Activated CD8-positive, alpha-beta memory T cell treated with anti-CD3 and anti-CD28 coated beads for 1 hour (primary cell): ENCODE results near the gene YIPF7.
A peak's percentile ranks its signal among the peaks of the same experiment; 100 is the strongest.

Experiments
- DNase-seq, 2 donors: peaks; one replicate each; pipeline ENCODE4 v3.0.0-alpha.2; 2020; ENCODE audit warnings: low read depth in 1 of 2; ENCODE audit errors: extremely low read depth in 1 of 2

Gene YIPF7

DNA sequence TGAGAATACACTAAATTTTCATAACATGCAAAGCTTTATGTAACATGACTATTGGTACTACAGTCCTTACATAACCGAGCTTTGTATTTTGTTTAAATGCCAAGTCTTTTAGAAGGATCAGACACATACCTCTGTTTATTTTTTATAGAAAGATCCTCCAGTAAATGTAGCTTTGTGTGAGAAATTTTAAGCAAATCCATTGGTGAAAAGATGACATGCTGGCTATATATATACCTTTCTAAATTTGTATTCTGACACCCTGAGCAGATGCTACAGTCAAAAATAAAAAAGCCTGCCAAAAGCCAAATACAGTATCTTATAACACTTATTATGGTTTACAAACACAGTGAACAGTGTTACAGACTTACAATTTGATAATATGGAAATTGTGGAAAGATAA, at the start of gene YIPF7:
TSS of gene YIPF7 (minus strand) at position 201 of the 400 bp plus-strand sequence. CDS start 1,525 bp downstream, outside the sequence.
- DNase-seq: no peak

DNA sequence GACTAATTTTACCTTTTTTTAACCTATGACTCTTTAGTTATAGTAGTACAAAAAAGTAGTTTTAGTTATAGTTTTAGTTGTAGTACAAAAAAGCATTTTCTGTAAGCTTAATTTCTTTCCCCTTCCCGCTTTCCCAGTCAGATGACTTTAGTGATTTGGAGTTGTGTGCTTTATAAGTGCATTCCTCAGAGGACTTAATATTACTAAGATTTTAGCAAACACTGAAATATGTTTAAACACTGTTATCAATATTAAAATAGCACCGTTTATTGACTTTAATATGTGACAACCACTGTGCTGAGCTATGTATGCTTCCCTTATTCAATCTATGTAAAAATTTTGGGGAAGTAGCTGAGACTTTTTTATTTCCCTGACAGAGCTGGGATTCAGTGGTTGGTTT, 49.6 kb upstream of the YIPF7 start:
- DNase-seq: no peak

DNA sequence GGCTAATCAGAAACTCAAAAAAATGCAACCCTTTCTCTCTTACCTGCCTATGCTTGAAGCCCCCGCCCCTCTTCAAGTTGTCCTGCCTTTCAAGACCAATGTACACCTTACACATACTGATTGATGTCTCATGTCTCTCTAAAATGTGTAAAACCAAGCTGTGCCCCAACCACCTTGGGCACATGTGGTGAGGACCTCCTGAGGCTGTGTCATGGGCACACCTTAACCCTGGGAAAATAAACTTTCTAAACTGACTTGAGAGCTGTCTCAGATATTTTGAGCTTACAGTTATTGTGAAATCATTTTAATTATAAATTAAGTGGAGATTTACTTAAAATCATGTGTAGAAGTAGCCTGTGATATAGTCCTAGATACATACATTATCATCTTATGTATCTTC, 49.0 kb upstream of the YIPF7 start:
- DNase-seq: no peak

DNA sequence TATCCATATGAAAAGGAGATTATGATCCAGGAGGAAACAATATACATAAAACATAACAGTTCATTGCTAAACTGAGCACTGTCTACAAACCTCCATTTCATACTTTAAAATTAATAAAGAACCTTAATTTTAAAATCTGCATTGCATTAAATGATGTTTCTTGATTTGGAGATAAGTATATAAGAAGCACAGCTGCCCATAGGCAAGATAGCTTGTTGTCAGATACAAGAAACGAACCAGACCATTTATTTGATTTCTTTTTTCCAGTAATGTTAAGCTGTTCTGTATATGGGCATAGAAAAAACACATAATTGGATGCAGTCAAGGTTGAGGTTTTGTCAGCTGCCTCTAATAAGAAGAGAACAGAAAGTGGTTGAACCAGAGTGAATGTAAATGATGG, 33.2 kb upstream of the YIPF7 start:
- no peak for DNase-seq

DNA sequence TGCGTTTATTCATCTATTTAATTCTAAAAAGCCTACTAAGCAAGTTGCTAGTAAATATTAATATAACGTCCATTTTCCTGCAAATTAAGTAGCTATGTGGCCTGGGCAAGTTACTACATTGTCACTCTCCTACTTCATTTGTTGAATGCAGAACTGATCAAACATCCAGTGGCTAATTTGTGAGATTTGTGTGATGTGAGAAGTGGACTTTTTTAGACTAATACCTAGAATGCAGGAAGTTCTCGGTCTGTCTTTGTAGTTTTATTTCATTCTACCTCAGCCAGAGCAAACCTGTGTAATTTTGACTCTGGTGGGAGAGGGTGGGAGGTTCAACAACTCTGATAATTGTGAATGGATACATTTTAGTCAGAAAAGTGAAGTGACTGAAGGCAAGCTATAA, 27.6 kb upstream of the YIPF7 start:
- DNase-seq: no peak

DNA sequence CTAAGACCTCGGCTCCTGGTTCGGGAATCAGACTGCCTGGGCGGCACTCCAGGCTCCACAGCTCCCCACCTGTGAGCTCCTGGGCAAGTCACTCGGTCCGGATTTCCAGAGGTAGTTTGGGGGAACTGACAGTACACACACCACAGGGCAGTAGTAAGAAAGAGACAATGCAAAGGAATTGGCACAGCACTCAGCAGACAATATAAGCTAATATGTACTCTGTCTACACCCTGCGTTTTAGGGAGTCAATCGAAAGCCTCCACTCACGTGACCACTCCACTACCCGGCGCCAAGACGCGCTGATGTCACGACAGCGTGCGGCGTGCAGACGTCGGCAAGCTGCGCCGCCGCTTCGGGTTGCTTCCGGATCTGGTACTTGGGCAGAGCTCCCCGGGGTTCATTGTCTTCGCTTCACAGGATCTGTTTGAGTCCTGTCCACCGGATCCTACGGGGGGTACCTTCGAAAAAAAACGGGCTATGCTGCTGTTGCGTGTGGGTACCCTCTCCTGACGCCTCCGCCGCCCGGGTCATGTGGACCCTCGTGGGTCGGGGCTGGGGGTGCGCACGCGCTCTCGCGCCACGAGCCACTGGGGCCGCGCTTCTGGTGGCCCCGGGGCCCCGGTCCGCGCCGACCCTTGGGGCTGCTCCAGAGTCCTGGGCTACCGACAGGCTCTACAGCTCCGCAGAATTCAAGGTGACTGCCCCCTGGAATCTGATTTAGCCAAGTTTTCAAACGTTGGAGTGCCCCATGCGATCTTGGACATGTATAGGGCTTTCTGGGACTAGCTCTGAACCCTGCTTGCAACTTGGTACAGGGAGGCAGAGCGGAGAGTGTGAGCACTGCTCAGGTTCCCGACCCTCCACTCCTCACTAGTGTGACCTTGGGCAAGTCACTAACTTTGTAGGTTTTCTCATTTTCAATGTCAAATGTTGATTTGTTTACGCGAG, 26.9 kb upstream of the YIPF7 start, which contains the start of gene GUF1:
TSS of gene GUF1 (plus strand) at position 327 of the 948 bp plus-strand sequence. CDS start at position 530, 203 bp downstream.
- DNase-seq: peak; percentile 58 to 80

DNA sequence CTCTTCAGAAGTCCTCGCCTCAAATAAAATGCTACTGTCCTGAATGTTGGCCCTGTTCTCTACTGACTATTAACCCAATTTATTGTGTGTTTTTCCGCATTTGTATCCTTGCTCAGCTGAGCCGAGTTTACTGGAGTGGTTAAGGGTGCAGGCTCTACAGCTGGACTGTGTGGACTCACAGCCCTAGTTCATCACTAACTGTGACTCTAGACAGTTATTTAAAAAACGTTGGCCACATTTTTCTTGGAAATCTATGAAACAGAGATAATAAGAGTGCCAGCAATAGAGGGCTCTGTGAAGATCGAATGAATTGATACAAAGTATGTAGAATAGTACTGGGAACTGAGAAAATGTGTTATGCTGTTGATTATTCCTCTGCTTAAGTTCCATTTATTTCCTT, 23.9 kb upstream of the YIPF7 start:
- no peak for DNase-seq

DNA sequence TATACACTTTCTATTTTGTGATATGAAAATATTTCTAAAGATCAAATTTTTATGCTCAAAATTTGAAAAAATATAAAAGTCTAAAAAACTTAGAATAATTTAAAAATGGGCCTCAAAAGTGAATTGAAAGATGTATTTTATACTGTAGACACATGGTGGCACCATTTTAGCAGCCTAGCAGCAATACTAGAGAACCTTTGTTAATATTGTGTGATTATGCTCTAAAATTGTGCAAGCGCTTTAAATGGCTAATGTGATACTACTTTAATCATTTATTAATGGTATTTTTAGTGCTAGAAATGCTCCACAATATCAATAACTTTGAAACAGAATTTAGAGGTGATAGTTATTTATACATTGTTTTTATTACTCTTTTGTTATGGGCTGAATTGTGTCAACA, 23.0 kb upstream of the YIPF7 start:
- no peak for DNase-seq

DNA sequence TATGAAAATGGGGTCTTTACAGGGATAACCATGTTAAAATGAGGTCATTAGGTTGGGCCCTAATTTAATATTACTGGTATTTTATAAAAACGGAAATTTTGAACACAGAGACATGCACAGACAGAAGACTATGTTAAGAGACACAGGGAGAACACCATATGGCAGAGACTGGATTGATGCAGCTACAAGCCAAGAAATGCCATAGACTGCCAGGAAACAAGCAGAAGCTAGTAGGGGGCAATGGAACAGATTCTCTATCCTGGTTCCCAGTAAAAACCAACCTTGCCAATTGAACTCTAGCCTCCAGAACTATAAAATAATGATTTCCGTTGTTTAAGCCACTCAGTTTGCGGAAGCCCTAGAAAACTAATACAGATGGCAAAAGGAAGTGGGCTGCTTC, 20.2 kb upstream of the YIPF7 start:
- DNase-seq: no peak

DNA sequence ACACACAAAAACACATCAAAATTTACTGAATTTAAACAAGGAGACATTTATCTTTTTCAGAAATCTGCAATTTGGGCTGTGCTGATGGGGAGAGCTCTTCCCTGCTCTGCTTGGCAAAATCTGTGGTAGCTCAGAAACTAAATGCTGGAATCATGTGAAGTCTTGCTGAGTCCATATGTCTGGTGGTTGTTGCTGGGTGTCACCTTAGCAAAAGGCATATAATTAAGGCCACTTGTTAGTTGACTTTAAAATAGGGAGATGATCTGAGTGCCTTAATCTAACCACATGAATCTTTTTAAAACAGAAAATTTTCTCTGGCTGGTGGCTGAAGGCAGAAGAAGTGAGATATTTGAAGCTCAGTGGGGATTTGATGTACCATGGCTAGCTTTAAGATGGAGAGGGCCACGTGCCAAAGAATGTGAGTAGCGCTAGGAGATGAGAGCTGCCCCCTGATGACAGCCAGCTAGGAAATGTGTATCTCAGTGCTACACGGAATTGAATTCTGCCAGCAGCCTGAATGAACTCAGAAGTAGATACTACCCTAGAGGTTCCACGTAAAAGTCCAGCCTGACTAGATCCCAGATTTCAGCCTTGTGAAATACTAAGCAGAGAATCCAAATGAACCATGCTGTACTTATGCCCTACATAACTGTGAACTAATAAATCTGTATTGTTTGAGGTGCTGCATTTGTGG, 19.2 kb upstream of the YIPF7 start:
- no peak for DNase-seq

DNA sequence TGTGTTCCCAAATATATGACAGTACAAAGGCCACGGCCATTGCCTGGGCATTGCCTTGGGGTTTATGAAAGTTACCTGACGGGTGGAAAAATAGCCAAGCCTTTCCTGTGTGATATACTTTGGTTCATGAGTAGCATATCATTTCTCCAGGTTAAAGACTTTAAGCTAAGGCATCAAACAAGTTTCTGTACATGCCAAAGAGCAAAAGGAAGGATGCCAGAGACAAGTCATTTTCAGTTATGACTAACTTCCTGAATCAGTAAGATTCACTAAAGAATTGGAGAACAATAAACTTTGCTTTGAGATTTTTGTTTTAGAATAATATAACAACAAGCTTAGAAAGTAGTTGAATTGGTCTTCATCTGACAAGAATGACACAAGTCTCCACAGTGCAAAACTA, 17.1 kb upstream of the YIPF7 start:
- no peak for DNase-seq

DNA sequence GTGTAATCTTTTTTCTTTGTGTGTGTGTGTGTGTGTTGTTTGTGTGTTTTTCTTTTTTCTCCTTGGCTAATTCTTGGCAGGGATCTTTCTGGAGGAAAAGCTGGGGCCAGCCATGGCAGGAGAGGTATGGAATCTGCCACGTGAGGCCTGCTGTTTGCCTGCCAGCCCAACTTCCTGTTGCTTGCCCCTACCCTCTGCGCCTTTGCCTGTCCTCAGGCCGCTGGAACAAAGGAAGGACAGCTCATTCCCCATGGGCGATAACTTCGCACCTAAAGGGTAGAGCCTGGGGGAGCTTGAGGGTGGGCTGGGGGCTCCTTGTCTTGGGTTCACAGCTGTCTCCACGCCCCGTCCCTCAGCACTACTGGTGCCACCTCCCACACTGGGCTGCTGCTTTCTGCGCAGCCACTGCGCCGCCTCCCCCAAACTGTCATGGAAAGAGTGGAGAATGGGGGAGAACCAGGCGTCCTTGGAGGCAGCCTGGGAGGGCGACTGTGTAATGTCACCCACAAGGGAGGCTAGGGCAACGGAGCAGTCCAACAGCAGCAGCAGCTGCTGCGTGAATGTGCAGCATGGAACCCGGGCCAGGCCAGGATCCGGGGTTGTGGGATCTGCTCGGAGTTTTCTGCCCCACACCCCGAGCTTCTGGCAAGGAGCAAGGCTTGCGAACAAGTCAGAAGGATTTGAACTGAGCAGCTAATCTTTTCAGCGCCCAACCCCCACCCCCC, 12.3 kb upstream of the YIPF7 start:
- DNase-seq: no peak

DNA sequence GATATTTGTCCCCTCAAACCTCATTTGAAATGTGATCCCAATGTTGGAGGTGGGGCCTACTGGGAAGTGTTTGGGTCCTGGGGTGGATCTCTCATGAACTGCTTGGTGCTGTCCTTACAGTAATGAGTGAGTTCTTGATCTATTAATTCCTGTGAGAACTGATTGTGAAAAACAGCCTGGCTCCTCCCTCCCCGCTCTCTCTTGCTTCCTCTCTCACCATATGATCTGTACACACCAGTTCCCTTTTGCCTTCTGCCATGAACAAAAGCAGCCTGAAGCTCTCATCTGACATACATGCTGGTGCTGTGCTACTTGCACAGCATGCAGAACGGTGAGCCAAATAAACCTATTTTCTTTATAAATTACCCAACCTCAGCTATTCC, 11.2 kb upstream of the YIPF7 start:
- DNase-seq: no peak

DNA sequence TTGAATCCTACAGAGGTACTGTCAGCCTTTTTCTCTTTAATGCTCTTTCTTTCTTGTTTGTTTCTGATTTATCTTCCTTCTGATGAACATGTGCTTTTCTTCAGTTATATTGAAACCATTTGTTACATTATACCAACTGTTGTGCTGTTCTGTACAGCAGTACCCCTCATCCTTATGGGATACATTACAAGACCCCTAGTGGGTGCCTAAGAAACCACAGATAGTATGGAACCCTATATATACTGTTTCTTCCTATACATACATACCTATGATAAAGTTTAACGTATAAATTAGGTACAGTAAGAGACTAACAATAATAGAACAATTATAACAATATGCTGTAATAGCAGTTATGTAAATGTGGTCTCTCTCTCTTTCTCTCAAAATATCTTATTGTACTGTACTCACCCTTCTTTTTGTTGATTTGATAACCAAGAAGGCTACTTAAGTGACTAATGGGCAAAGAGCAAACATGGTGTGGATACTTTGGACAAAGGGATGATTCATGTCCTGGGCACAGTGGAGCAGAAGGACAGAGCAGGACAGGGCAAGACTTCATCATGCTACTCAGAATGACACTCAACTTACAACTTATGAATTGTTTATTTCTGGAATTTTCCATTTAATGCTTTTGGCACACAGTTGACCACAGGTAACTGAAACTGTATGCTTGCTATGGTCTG, 10.7 kb upstream of the YIPF7 start:
- no peak for DNase-seq

DNA sequence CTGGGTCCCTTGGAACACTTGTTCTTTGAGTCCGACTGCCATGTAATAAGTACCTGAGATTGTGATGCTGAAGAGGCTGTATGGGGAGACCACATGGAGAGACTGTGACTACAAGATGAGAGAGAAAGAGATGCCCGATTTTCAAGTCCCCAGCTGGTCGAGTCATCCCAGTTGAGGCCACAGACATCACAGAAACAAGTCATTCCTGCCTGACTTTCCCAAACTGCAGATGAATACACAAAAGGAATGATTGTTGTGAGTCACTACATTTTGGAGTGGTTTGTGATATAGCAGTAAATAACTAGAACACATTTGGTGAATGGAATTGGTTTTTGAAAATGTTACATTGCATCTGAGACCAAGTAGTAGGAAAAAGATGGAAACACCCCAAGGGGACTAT, 9.0 kb upstream of the YIPF7 start:
- DNase-seq: no peak

DNA sequence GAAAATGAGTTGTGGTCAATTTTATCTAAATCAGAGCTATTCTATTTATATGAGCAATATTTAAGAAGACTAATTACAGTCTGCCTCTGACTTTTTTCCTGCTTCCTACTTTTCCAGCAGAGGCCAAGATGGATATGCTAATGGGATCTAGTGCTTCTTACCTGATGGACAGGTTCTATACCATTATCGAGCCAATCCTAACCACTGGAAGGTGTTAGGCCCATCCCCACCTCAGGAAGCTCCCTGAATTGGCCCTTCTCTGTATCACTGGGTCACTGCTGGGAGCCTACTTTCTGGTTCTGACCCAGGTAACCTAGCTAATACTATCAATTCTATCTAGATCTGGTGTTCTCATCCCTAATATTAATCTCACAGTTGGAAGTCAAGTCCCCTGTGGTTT, 577 bp upstream of the YIPF7 start:
- no peak for DNase-seq

DNA sequence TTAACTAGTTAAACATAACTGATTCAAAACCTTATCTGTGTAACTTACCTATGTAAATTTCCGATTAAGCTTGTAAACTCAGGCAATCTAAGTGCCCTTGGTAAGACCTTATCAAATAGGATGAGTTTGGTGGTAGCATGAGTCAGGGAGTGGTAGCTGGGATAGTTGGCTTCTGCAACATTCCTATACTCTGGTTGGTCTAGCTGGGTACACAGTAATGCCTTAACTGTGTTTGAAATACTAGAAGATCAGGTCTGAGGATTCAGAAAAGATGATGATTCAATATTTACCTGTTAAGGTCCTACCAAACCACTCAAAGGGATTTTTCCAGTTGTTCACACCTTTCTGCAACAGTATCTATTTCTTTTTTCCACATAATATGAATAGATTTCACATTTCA, 5.3 kb downstream of the YIPF7 start:
- DNase-seq: no peak

DNA sequence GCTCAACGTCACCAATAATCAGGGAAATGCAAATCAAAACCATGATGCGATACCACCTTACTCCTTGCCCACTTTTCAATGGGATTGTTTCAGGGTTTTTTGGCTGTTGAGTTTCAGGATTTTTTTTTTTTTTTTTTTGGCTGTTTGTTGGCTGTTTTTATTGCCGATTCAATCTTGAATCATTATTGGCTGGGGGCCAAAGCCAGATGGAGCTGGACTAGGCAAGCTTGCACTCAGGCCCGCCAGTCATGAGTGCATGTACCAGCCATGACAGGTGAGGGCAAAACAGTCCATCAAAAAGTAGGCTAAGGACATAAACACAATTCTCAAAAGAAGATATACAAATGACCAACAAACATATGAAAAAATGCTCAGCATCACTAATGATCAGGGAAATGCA, 13.3 kb downstream of the YIPF7 start:
- no peak for DNase-seq

DNA sequence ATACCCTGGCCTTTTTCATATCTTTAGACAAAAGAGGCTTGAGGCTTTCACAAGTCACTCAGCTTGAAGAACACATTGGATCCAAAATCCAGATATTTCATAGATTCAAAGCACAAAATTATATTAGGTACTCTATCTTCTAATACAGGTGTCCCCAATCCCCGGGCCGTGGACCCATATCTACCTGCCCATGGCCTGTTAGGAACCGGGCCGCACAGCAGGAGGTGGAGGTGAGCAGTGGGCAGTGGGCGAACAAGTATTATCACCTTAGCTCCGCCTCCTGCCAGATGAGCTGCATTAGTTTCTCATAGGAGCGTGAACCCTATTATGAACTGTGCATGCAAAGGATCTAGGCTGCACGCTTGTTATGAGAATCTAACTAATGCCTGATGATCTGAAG, 18.7 kb downstream of the YIPF7 start:
- no peak for DNase-seq

DNA sequence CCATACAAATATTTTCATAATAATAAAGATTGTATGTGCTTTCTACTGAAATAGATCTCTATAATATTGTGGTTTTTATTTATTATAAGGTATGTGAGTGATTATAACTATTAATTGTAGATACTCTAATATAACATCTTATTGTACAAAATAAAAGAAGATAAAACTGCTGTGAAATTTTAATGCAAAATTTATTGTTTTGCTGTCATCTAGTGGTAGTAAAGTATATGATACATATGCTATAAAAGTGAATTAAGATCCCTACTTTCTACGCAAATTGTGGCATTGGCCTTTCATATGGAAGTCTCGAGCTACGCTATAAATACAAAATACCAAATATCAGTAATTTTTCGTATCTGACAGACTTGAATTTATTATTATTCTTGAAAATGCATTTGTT, 19.3 kb downstream of the YIPF7 start:
- no peak for DNase-seq
